ENCODE results near the gene RSL1D1.

Gene RSL1D1

GRCh38 chr16:11851294-11852091, at the start of gene RSL1D1:
Gene RSL1D1, minus strand, starts transcription at chr16:11851542. Its CDS starts 30 bp downstream, at chr16:11851512.
- DNase-seq = peak; percentile 90

- no peak for DNase-seq
These were observed 49.7 kb upstream of the RSL1D1 start for GRCh38 chr16:11901091-11901490.

- DNase-seq = no peak
These were observed 45.3 kb upstream of the RSL1D1 start for GRCh38 chr16:11896486-11897176.

GRCh38 chr16:11893571-11893970, 42.2 kb upstream of the RSL1D1 start:
- DNase-seq = no peak

- no peak for DNase-seq
These were observed 41.4 kb upstream of the RSL1D1 start for GRCh38 chr16:11892761-11893160.

GRCh38 chr16:11890231-11890965, 39.1 kb upstream of the RSL1D1 start:
- DNase-seq = no peak

GRCh38 chr16:11886881-11887280, 35.5 kb upstream of the RSL1D1 start:
- no peak for DNase-seq

- DNase-seq = no peak
These were observed 32.7 kb upstream of the RSL1D1 start for GRCh38 chr16:11884035-11884434.

- no peak for DNase-seq
These were observed 28.7 kb upstream of the RSL1D1 start for GRCh38 chr16:11880007-11880406.

- no peak for DNase-seq
These were observed 26.0 kb upstream of the RSL1D1 start for GRCh38 chr16:11877374-11877773.

- DNase-seq = no peak
These were observed 25.0 kb upstream of the RSL1D1 start for GRCh38 chr16:11876306-11876705.

GRCh38 chr16:11875721-11876120, 24.4 kb upstream of the RSL1D1 start:
- no peak for DNase-seq

GRCh38 chr16:11871193-11871592, 19.9 kb upstream of the RSL1D1 start:
- DNase-seq = no peak

- no peak for DNase-seq
These were observed 19.1 kb upstream of the RSL1D1 start for GRCh38 chr16:11870399-11870798.

- DNase-seq = no peak
These were observed 18.2 kb upstream of the RSL1D1 start for GRCh38 chr16:11869353-11870228.

- DNase-seq = no peak
These were observed 17.2 kb upstream of the RSL1D1 start for GRCh38 chr16:11868412-11868980.

GRCh38 chr16:11862489-11862888, 11.1 kb upstream of the RSL1D1 start:
- DNase-seq = no peak

- no peak for DNase-seq
These were observed 5.8 kb upstream of the RSL1D1 start for GRCh38 chr16:11857161-11857560.

- DNase-seq = no peak
These were observed 909 bp upstream of the RSL1D1 start for GRCh38 chr16:11852092-11852809.

- DNase-seq = no peak
These were observed 2.5 kb downstream of the RSL1D1 start for GRCh38 chr16:11848842-11849241.

GRCh38 chr16:11844499-11844898, 6.8 kb downstream of the RSL1D1 start:
- no peak for DNase-seq

- no peak for DNase-seq
These were observed 7.5 kb downstream of the RSL1D1 start for GRCh38 chr16:11843861-11844260.
